GM23248 (cell line): ENCODE data around the gene MED15. TPM values are rescaled to one million over a fixed set of nuclear protein-coding genes. Genes with fewer than 3 reads are reported as not detected.
"Not testable (repeated sequence)": the region's sequence is repeated elsewhere in the genome, so short reads cannot be mapped to it uniquely, and the experiment has no call there.

Experiments used
- DNase-seq: peaks from one replicate; pipeline ENCODE4 v3.0.0-alpha.2; 2015
- H2AFZ ChIP-seq: fragments of 200-600 bp; sonication (generic); 2 replicates; pipeline ENCODE4 v1.6.1; 2016; ENCODE audit warnings: antibody characterized with exemption
- H3F3A ChIP-seq: fragments of 200-600 bp; sonication (generic); 2 replicates; pipeline ENCODE4 v1.6.1; 2016; ENCODE audit warnings: mild to moderate bottlenecking, antibody characterized with exemption, mixed run types; ENCODE audit not compliant: insufficient read depth
- H3K27ac ChIP-seq: fragments of 200-600 bp; sonication (generic); 2 replicates; pipeline ENCODE4 v1.5.1; 2016; ENCODE audit warnings: mild to moderate bottlenecking
- H3K27me3 ChIP-seq: fragments of 200-600 bp; sonication (generic); replicated peaks from 2 replicates; pipeline ENCODE4 v1.6.1; 2016; ENCODE audit warnings: mild to moderate bottlenecking; ENCODE audit not compliant: insufficient read depth
- H3K36me3 ChIP-seq: fragments of 200-600 bp; sonication (generic); 2 replicates; pipeline ENCODE4 v1.6.1; 2016; ENCODE audit warnings: low read depth, mild to moderate bottlenecking
- H3K4me1 ChIP-seq: fragments of 200-600 bp; sonication (generic); 2 replicates; pipeline ENCODE4 v1.6.1; 2016; ENCODE audit warnings: mild to moderate bottlenecking; ENCODE audit not compliant: insufficient read depth
- H3K4me2 ChIP-seq: fragments of 200-600 bp; sonication (generic); one replicate; pipeline ENCODE4 v1.6.1; 2016; ENCODE audit warnings: mild to moderate bottlenecking; ENCODE audit not compliant: unreplicated experiment
- H3K4me3 ChIP-seq: fragments of 200-600 bp; sonication (generic); 2 replicates; pipeline ENCODE4 v1.5.1; 2016; ENCODE audit warnings: mild to moderate bottlenecking
- H3K79me2 ChIP-seq: fragments of 200-600 bp; sonication (generic); 2 replicates; pipeline ENCODE4 v1.6.1; 2016; ENCODE audit warnings: mild to moderate bottlenecking; ENCODE audit not compliant: insufficient read depth
- H3K9ac ChIP-seq: fragments of 200-600 bp; sonication (generic); 2 replicates; pipeline ENCODE4 v1.6.1; 2016; ENCODE audit warnings: mild to moderate bottlenecking
- H3K9me2 ChIP-seq: fragments of 200-600 bp; sonication (generic); 2 replicates; pipeline ENCODE4 v1.6.1; 2016; ENCODE audit warnings: mixed run types, mild to moderate bottlenecking, moderate library complexity; ENCODE audit not compliant: insufficient read depth
- H3K9me3 ChIP-seq: fragments of 200-600 bp; sonication (generic); one replicate; pipeline ENCODE4 v1.6.1; 2017; ENCODE audit warnings: low read depth
- H4K20me1 ChIP-seq: fragments of 200-600 bp; sonication (generic); 2 replicates; pipeline ENCODE4 v1.6.0; 2016; ENCODE audit not compliant: insufficient read depth
- EZH2 ChIP-seq: fragments of 200-600 bp; sonication (generic); IDR thresholded peaks from 2 replicates; pipeline ENCODE4 v1.6.1; 2018; ENCODE audit warnings: antibody characterized with exemption, mild to moderate bottlenecking; ENCODE audit not compliant: insufficient read depth, poor library complexity, severe bottlenecking
- EZH2phosphoT487 ChIP-seq: fragments of 200-600 bp; sonication (generic); IDR thresholded peaks from 2 replicates; pipeline ENCODE4 v1.6.1; 2018; ENCODE audit warnings: antibody characterized with exemption, moderate library complexity, mild to moderate bottlenecking, low read depth; ENCODE audit not compliant: insufficient read depth
- WGBS, 2 experiments: methylation state at CpG; one replicate each; pipeline ENCODE4 v1.1.6; 2015 to 2017; ENCODE audit warnings: low lambda C conversion rate in 2 of 2, low coverage in 1 of 2; ENCODE audit errors: missing lambda C conversion rate in 2 of 2; 5-methylcytosine and 5-hydroxymethylcytosine counted together
- in situ Hi-C: fragments of 300-500 bp; cut with MboI; formaldehyde crosslinking; loops from 2 replicates; pipeline ENCODE4 v1.15.0; 2020
- polyA plus RNA-seq: library from polyadenylated mRNA; unstranded; fragments of >200 nt; fragmentation: Nextera tagmentation; extraction: Ambion mirVana; gene quantifications from 2 replicates; pipeline ENCODE4 v1.2.1, GENCODE V29; 2016
- total RNA-seq: library from RNA; depleted of rRNA; stranded (reverse); fragments of >200 nt; shearing (Covaris generic); gene quantifications from 2 replicates; pipeline ENCODE4 v1.2.3, GENCODE V29; 2014

MED15 gene
- total and polyA plus RNA-seq, 2 experiments from 2014 or later: 40.2 to 69.7 TPM

DNA sequence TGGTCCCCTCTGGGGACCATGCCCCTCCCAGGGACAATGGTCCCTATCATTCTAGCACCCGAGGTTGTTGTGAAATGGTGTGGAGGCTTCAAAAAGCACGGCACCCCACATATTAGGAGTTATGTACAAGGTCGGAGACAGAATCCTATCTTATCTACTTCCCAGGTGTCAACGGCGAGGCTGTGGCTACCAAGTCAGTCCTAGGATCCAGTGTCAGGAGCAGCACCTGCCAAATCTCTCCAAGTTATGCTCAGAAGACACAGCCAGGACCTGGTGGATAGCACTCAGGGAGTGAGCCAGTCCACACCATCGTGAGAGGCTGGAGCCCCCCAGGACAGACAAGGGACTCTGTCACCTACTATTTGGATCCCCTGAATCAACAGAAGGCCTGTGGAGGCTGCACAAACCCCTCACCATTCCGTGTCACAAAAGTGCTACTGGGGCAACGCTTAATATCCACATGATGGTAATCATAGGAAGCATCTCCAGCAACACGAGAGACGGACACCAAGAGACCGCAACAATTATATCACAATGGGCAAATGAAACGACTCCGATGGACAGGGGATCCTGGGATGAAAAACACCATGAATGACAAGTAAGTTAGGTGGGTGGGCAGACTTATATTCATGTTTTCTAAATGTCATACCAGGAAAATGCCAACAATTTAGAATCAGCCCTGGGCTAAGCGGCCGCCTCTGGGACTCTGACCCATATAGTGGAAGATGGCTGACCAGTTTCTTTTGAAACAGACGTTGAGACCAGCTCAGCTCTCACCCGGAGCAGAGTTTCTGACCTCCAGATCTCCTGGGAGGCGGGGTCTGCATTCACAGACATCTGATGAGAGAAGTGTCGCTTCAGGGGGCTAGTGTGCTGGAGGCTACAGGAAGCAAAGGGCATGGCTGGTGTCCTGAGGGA, 108.4 kb downstream of the MED15 start:
- H3F3A ChIP-seq: no peaks in the 10 kb centered on the region
- H3K4me3 ChIP-seq: no peak overlapping the region
- H3K4me1 ChIP-seq: no peaks in the 10 kb centered on the region
- no peak overlapping the region for H3K27ac ChIP-seq
- no peak for TF ChIP-seq EZH2phosphoT487
- TF ChIP-seq EZH2: no peak
- in situ Hi-C loops: no loop called here
- no peaks in the 10 kb centered on the region for H4K20me1 ChIP-seq
- no peak overlapping the region for H3K4me2 ChIP-seq
- no peaks in the 10 kb centered on the region for H3K9me3 ChIP-seq
- H3K27me3 ChIP-seq: 0 out of 2 replicates have a peak, but pooled peaks cover 5% of the 10 kb centered on the region
- 78 to 85% methylated on average over 19 of the region's 19 CpGs for WGBS, 2 experiments
- H3K36me3 ChIP-seq: no peaks in the 10 kb centered on the region
- no peak overlapping the region for H3K9ac ChIP-seq
- no peaks in the 10 kb centered on the region for H3K79me2 ChIP-seq
- H3K9me2 ChIP-seq: no peaks in the 10 kb centered on the region
- no peak for DNase-seq
- no peak overlapping the region for H2AFZ ChIP-seq

DNA sequence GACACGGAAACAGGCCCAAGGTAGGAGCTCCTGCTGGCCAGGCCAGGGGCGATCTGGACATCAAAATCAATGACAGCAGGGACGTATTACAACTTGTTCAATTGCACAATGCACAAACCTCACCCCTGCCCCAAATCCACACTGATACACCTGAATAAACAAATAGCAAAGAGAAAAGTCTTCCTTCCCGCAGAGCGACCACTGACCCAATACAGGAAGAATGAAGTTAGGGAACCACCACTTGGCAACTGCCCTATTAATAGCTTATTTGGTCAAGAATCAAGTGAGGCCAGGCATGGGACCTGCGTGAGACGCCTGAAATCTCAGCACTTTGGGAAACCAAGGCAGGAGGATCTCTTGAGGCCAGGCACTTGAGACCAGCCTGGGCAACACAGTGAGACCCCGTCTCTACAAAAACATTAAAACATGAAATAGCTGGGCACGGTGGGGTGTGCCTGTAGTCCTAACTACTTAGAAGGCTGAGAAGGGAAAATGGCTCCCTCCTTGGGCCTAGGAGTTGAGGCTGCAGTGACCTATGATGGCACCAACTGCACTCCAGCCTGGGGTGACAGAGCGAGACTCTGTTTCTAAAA, 109.1 kb downstream of the MED15 start:
- Histone ChIP-seq H3K36me3 (no peaks in the 10 kb centered on the region), H3K9me3 (no peaks in the 10 kb centered on the region), H3K4me3 (no peak overlapping the region), H3K27ac (no peak overlapping the region), H3K79me2 (no peaks in the 10 kb centered on the region), H4K20me1 (no peaks in the 10 kb centered on the region), H3K4me2 (no peak overlapping the region), H3F3A (no peaks in the 10 kb centered on the region), H2AFZ (no peak overlapping the region), H3K9ac (no peak overlapping the region), H3K27me3 (peaks cover 5% of the 10 kb centered on the region; the same call in 1 of the 2 replicates), H3K9me2 (no peaks in the 10 kb centered on the region), H3K4me1 (no peaks in the 10 kb centered on the region)
- no peak for TF ChIP-seq EZH2
- 81 to 86% methylated on average over 10 of the region's 10 CpGs for WGBS, 2 experiments
- in situ Hi-C loops: no loop called here
- no peak for DNase-seq

- H3K36me3 ChIP-seq: no peaks in the 10 kb centered on the region
- in situ Hi-C loops: no loop called here
- no peak overlapping the region for H3K9ac ChIP-seq
- no peaks in the 10 kb centered on the region for H3K9me2 ChIP-seq
- no peak overlapping the region for H3K27ac ChIP-seq
- TF ChIP-seq EZH2phosphoT487 (no peak), EZH2 (no peak)
- H3K27me3 ChIP-seq: peaks cover 5% of the 10 kb centered on the region; the same call in 1 of the 2 replicates
- H4K20me1 ChIP-seq: no peaks in the 10 kb centered on the region
- no peaks in the 10 kb centered on the region for H3K9me3 ChIP-seq
- no peaks in the 10 kb centered on the region for H3K79me2 ChIP-seq
- no peak overlapping the region for H3K4me3 ChIP-seq
- H3F3A ChIP-seq: no peaks in the 10 kb centered on the region
- WGBS, 2 experiments: 61 to 62% methylated on average over 4 of the region's 4 CpGs
- DNase-seq: no peak
- no peak overlapping the region for H3K4me2 ChIP-seq
- H2AFZ ChIP-seq: no peak overlapping the region
- no peaks in the 10 kb centered on the region for H3K4me1 ChIP-seq
These were observed 111.1 kb downstream of the MED15 start for GRCh38 chr22:20618488-20618887.

DNA sequence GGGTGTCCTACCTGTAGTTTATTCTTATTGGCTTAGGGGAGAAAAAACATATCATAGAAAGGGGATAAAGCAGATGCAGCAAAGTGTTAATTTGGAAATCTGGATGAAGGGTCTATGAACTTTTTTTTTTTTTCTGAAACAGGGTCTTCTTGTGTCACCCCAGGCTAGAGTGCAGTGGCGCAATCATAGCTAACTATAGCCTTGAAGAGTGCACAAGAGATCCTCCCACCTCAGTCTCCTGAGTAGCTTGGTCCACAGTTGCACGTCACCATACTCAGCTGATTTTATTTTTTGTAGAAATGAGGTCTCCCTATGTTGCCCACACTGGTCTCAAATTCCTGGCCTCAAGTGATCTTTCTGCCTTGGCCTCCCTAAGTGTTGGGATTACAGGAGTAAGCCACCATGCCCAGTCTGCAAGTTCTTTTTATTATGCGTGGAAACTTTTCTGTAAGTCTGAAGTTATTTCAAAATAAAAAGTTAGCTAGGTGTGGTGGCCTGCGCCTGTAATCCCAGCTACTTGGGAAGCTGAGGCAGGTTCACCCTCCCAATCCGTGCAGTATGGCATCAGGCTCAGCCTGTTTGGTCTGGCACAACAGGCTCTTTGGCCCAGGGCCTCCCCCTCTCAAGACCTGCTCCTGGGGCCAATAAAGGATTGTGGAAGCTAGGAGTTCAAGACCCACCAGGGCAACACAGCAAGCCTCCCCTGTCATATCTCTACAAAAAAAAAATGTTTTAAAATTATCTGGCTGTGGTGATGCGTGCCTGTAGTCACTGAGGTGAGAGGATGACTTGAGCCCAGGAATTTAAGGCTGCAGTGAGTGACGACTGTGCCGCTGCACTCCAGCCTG, 111.9 kb downstream of the MED15 start:
- in situ Hi-C loops: no loop called here

GRCh38 chr22:20619893-20620194, 112.4 kb downstream of the MED15 start:
- not testable (repeated sequence) for H4K20me1 ChIP-seq, H2AFZ ChIP-seq, H3K27ac ChIP-seq, H3K4me2 ChIP-seq, H3K4me3 ChIP-seq, DNase-seq, H3K9me2 ChIP-seq, H3K4me1 ChIP-seq, H3K9me3 ChIP-seq, H3K27me3 ChIP-seq, H3K79me2 ChIP-seq, H3F3A ChIP-seq, H3K9ac ChIP-seq, H3K36me3 ChIP-seq
- in situ Hi-C loops: loop anchor here (10.0 kb wide), 1 partner anchor 55 kb away; no protein-coding TSS in a partner anchor
- WGBS, 2 experiments: 79 to 92% methylated on average over 1 of the region's 1 CpG

More for the DNA sequence above, 111.9 kb downstream of the MED15 start:
- Histone ChIP-seq H3K27ac (no peak overlapping the region), H3K4me3 (no peak overlapping the region), H3K9ac (no peak overlapping the region), H3K4me2 (no peak overlapping the region), H3K9me2 (no peaks in the 10 kb centered on the region), H3K4me1 (no peaks in the 10 kb centered on the region), H3K9me3 (no peaks in the 10 kb centered on the region), H3F3A (no peaks in the 10 kb centered on the region), H3K79me2 (no peaks in the 10 kb centered on the region), H3K36me3 (no peaks in the 10 kb centered on the region), H2AFZ (no peak overlapping the region), H3K27me3 (peaks cover 5% of the 10 kb centered on the region; the same call in 1 of the 2 replicates), H4K20me1 (no peaks in the 10 kb centered on the region)
- TF ChIP-seq EZH2phosphoT487: no peak
- no peak for TF ChIP-seq EZH2
- no peak for DNase-seq
- 76 to 79% methylated on average over 8 of the region's 8 CpGs for WGBS, 2 experiments
